ENCODE measurements around the gene MKI67. TPM values are rescaled to one million over a fixed set of nuclear protein-coding genes. Genes with fewer than 3 reads are reported as not detected.

Gene MKI67
- total and polyA plus RNA-seq, 2 donors (not counting 1 experiment from before 2014, with no cell fraction given): 0.36 to 0.47 TPM

DNA sequence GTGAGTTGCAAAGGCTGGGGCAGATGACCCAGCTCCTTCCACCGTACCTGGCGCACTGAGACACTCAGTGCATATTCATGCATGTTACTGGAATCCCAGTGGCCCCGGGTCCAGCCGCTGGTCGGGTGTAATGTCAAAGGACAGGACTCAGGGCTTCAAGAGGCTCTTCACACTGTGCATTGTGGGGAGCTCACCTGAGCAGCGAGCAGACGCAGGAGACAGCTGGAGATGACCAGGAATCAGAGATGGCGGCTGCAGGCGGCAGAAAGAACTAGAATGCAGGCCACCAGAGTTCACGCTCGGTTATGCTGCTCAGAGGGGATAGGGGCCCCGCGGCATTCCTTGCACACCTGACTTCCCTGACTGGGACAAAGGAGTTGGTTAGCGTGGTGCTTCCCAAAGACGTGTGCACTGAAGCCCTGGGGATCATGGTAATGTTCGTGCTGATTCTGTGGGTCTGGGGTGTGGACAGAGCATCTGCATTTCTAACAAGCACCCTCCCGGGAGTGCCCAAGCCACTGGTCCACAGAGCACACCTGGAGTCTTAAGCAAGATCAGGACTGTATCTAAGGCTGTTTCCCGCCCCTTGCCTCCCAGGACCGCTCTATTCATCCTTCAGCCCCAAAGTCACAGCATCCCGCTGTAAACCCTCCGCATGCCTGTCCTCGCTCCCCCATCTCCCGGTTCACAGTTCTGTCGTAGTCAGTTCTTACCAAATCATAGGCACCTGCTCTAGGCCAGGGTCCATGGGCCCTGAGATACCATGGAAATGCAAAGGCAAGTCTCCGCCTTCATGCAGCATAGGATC lies 71.0 kb downstream of the MKI67 start:
- H3K36me3 ChIP-seq (replicated peaks in 1 of 2; ENCODE audit: control extremely low read depth in 1 of 2, control insufficient read depth in 1 of 2, extremely low read depth in 1 of 2, insufficient read depth in 2 of 2, low read length in 1 of 2): peaks cover 4 to 56% of the 10 kb centered on the region in 2 experiments
- H3K9ac ChIP-seq (ENCODE audit: low read length): no peak overlapping the region
- H3K79me2 ChIP-seq (ENCODE audit: control insufficient read depth, insufficient read depth, low read length): peaks cover 10% of the 10 kb centered on the region
- Mint-ChIP-seq H3K27me3 (no peaks in the 10 kb centered on the region), H3K4me1 (peaks cover 22% of the 10 kb centered on the region), H3K9me3 (ENCODE audit: insufficient read depth) (no peaks in the 10 kb centered on the region), H3K27ac (no peak overlapping the region), H3K4me3 (no peak overlapping the region)
- no peak overlapping the region for H3K27ac ChIP-seq (ENCODE audit: low read length in 2 of 2)
- no peak for TF ChIP-seq EZH2 (IDR thresholded peaks at IDR 0.05; ENCODE audit: borderline replicate concordance, insufficient read depth, low read depth, low read length, poor library complexity, severe bottlenecking)
- TF ChIP-seq, protein P1, sequence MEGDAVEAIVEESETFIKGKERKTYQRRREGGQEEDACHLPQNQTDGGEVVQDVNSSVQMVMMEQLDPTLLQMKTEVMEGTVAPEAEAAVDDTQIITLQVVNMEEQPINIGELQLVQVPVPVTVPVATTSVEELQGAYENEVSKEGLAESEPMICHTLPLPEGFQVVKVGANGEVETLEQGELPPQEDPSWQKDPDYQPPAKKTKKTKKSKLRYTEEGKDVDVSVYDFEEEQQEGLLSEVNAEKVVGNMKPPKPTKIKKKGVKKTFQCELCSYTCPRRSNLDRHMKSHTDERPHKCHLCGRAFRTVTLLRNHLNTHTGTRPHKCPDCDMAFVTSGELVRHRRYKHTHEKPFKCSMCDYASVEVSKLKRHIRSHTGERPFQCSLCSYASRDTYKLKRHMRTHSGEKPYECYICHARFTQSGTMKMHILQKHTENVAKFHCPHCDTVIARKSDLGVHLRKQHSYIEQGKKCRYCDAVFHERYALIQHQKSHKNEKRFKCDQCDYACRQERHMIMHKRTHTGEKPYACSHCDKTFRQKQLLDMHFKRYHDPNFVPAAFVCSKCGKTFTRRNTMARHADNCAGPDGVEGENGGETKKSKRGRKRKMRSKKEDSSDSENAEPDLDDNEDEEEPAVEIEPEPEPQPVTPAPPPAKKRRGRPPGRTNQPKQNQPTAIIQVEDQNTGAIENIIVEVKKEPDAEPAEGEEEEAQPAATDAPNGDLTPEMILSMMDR (IDR thresholded peaks at IDR 0.05): no peak
- CTCF ChIA-PET: interaction anchor here (1.1 kb wide), 1 partner anchor 14 kb away, joined by 4 read pairs; no protein-coding TSS in a partner anchor
- ATAC-seq (ENCODE audit: low read depth): no peak
- H3K27me3 ChIP-seq (replicated peaks in 1 of 4; ENCODE audit: control extremely low read depth in 1 of 4, control insufficient read depth in 3 of 4, insufficient read depth in 4 of 4, low read length in 3 of 4): no peaks in the 10 kb centered on the region
- intact Hi-C loops (cut with micrococcal nuclease): no loop called here
- H3K4me2 ChIP-seq (replicated peaks; ENCODE audit: low read depth, low read length, poor library complexity, severe bottlenecking): no peak overlapping the region
- no peaks in the 10 kb centered on the region for H3K9me3 ChIP-seq (ENCODE audit: control extremely low read depth in 1 of 3, control insufficient read depth in 2 of 3, insufficient read depth in 1 of 3, low read length in 2 of 3)
- POLR2A ChIA-PET: interaction anchor here (1.0 kb wide), 1 partner anchor 10 kb away, joined by 4 read pairs; no protein-coding TSS in a partner anchor
- H3K4me3 ChIP-seq (ENCODE audit: control extremely low read depth in 1 of 5, extremely low read depth in 1 of 5, insufficient read depth in 1 of 5, low read depth in 2 of 5, low read length in 4 of 5): no peak overlapping the region
- no peak for DNase-seq
- H4K20me1 ChIP-seq (ENCODE audit: control insufficient read depth, insufficient read depth, low read length, poor library complexity, severe bottlenecking): no peaks in the 10 kb centered on the region
- H2AFZ ChIP-seq (ENCODE audit: insufficient read depth, low read depth, low read length, poor library complexity, severe bottlenecking): no peak overlapping the region
- H3K4me1 ChIP-seq (ENCODE audit: control insufficient read depth in 2 of 2, insufficient read depth in 2 of 2, low read length in 2 of 2): peaks cover 3 to 26% of the 10 kb centered on the region in 2 donors
- WGBS (ENCODE audit: insufficient coverage): 99% methylated on average over 25 of the region's 25 CpGs

All from B cell (primary cell).